Measurements from ENCODE around the gene FAF2. TPM values are rescaled to one million over a fixed set of nuclear protein-coding genes. Genes with fewer than 3 reads are reported as not detected.

FAF2 gene
- total and polyA plus RNA-seq, 9 donors = 22.6 to 33.0 (median 27.1) TPM

GRCh38 chr5:176454724-176455394 lies 6.7 kb downstream of the FAF2 start:
- Histone ChIP-seq H3K4me3 (ENCODE audit: low read length) (no peak overlapping the region), H3K36me3 (ENCODE audit: control insufficient read depth, insufficient read depth, low read length) (peaks cover 9% of the 10 kb centered on the region), H3K27me3 (ENCODE audit: control insufficient read depth, insufficient read depth, low read length) (no peaks in the 10 kb centered on the region), H3K27ac (ENCODE audit: low read length) (no peak overlapping the region), H3K9me3 (replicated peaks; ENCODE audit: control insufficient read depth, low read depth, low read length) (no peaks in the 10 kb centered on the region), H3K4me1 (ENCODE audit: control insufficient read depth, insufficient read depth, low read length) (peaks cover 2% of the 10 kb centered on the region)
- no CpG with 5 or more reads among the region's 4 CpGs for WGBS (ENCODE audit: insufficient coverage)
- DNase-seq = no peak

- Histone ChIP-seq H3K36me3 (ENCODE audit: control insufficient read depth, insufficient read depth, low read length) (peaks cover under 1% of the 10 kb centered on the region), H3K4me3 (ENCODE audit: low read length) (no peak overlapping the region), H3K27me3 (ENCODE audit: control insufficient read depth, insufficient read depth, low read length) (no peaks in the 10 kb centered on the region), H3K4me1 (ENCODE audit: control insufficient read depth, insufficient read depth, low read length) (peaks cover 2% of the 10 kb centered on the region), H3K9me3 (replicated peaks; ENCODE audit: control insufficient read depth, low read depth, low read length) (no peaks in the 10 kb centered on the region), H3K27ac (ENCODE audit: low read length) (no peak overlapping the region)
- no peak for DNase-seq
- WGBS (ENCODE audit: insufficient coverage) = no CpG with 5 or more reads among the region's 3 CpGs
Measured at GRCh38 chr5:176458904-176459561, 10.8 kb downstream of the FAF2 start.

- Histone ChIP-seq H3K4me3 (ENCODE audit: low read length) (no peak overlapping the region), H3K27me3 (ENCODE audit: control insufficient read depth, insufficient read depth, low read length) (no peaks in the 10 kb centered on the region), H3K4me1 (ENCODE audit: control insufficient read depth, insufficient read depth, low read length) (peaks cover 2% of the 10 kb centered on the region), H3K36me3 (ENCODE audit: control insufficient read depth, insufficient read depth, low read length) (peaks cover 3% of the 10 kb centered on the region), H3K27ac (ENCODE audit: low read length) (no peak overlapping the region), H3K9me3 (replicated peaks; ENCODE audit: control insufficient read depth, low read depth, low read length) (no peaks in the 10 kb centered on the region)
- WGBS (ENCODE audit: insufficient coverage) = no CpG with 5 or more reads among the region's 2 CpGs
- no peak for DNase-seq
Measured at GRCh38 chr5:176461349-176461748, 13.2 kb downstream of the FAF2 start.

DNA sequence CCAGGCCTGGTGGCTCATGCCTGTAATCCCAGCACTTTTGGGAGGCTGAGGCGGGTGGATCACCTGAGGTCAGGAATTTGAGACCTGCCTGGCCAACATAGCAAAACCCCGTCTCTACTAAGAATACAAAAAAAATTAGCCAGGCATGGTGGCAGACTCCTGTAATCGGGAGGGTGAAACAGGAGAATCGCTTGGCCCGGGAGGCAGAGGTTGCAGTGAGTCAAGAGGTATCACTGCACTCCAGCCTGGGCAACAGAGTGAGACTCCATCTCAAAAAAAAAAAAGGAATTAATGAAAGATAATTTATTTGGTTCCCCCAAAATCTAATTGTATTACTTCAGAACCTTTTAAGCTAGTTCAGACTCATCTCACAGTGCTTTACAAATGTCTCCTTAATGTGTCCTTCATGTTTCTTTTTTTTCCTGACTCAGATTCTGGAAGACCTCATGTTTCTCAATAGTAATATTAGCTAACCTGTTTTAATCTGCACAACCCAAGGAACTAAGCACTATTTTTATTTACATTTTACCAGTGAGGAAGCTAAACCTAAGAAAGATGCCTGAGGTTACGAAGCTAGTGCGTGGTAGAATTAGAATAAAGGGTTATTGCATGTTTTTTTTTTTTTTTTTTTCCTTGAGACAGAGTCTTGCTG lies 15.1 kb downstream of the FAF2 start:
- Histone ChIP-seq H3K4me3 (ENCODE audit: low read length) (no peak overlapping the region), H3K36me3 (ENCODE audit: control insufficient read depth, insufficient read depth, low read length) (peaks cover 6% of the 10 kb centered on the region), H3K27me3 (ENCODE audit: control insufficient read depth, insufficient read depth, low read length) (no peaks in the 10 kb centered on the region), H3K9me3 (replicated peaks; ENCODE audit: control insufficient read depth, low read depth, low read length) (no peaks in the 10 kb centered on the region), H3K4me1 (ENCODE audit: control insufficient read depth, insufficient read depth, low read length) (no peaks in the 10 kb centered on the region), H3K27ac (ENCODE audit: low read length) (no peak overlapping the region)
- no CpG with 5 or more reads among the region's 7 CpGs for WGBS (ENCODE audit: insufficient coverage)
- DNase-seq = no peak

- DNase-seq = peak; percentile 29
- Histone ChIP-seq H3K27ac (ENCODE audit: low read length) (no peak overlapping the region), H3K4me3 (ENCODE audit: low read length) (no peak overlapping the region), H3K36me3 (ENCODE audit: control insufficient read depth, insufficient read depth, low read length) (peaks cover 6% of the 10 kb centered on the region), H3K9me3 (replicated peaks; ENCODE audit: control insufficient read depth, low read depth, low read length) (no peaks in the 10 kb centered on the region), H3K27me3 (ENCODE audit: control insufficient read depth, insufficient read depth, low read length) (no peaks in the 10 kb centered on the region), H3K4me1 (ENCODE audit: control insufficient read depth, insufficient read depth, low read length) (no peaks in the 10 kb centered on the region)
- no CpG with 5 or more reads among the region's 6 CpGs for WGBS (ENCODE audit: insufficient coverage)
Measured at GRCh38 chr5:176466245-176466871, 18.2 kb downstream of the FAF2 start.

DNA sequence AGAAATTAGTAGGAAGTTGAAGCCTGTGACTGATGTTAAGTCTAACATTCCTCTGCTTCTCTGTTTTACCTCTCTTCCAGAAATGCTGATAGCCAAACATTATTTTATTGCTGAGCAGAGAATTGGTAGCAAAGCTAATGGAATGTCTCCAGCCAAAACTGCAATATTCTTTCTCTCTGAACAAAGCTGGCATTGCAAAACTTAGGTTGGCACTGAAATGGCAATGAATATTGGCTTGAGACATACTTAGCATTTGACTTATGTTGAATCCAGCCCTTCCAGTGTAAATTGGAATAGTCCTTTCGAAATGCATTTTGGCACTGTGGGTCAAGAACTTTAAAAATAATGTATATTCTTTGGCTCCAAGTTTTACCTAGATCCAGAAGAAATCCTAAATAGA lies 21.1 kb downstream of the FAF2 start:
- peaks cover 3% of the 10 kb centered on the region for H3K9me3 ChIP-seq (replicated peaks; ENCODE audit: control insufficient read depth, low read depth, low read length)
- no peaks in the 10 kb centered on the region for H3K27me3 ChIP-seq (ENCODE audit: control insufficient read depth, insufficient read depth, low read length)
- peak; percentile 27 for DNase-seq
- peaks cover 10% of the 10 kb centered on the region for H3K36me3 ChIP-seq (ENCODE audit: control insufficient read depth, insufficient read depth, low read length)
- no peak overlapping the region for H3K4me3 ChIP-seq (ENCODE audit: low read length)
- WGBS (ENCODE audit: insufficient coverage) = no CpG with 5 or more reads among the region's 1 CpG
- no peaks in the 10 kb centered on the region for H3K4me1 ChIP-seq (ENCODE audit: control insufficient read depth, insufficient read depth, low read length)
- H3K27ac ChIP-seq (ENCODE audit: low read length) = no peak overlapping the region

GRCh38 chr5:176470539-176470938 lies 22.4 kb downstream of the FAF2 start:
- WGBS (ENCODE audit: insufficient coverage) = no CpG with 5 or more reads among the region's 4 CpGs

GRCh38 chr5:176471098-176471497 lies 22.9 kb downstream of the FAF2 start:
- H3K9me3 ChIP-seq (replicated peaks; ENCODE audit: control insufficient read depth, low read depth, low read length) = peaks cover 3% of the 10 kb centered on the region
- H3K36me3 ChIP-seq (ENCODE audit: control insufficient read depth, insufficient read depth, low read length) = peaks cover 17% of the 10 kb centered on the region
- no peak for DNase-seq
- no CpG with 5 or more reads among the region's 2 CpGs for WGBS (ENCODE audit: insufficient coverage)
- no peaks in the 10 kb centered on the region for H3K4me1 ChIP-seq (ENCODE audit: control insufficient read depth, insufficient read depth, low read length)
- H3K27ac ChIP-seq (ENCODE audit: low read length) = no peak overlapping the region
- H3K4me3 ChIP-seq (ENCODE audit: low read length) = no peak overlapping the region
- H3K27me3 ChIP-seq (ENCODE audit: control insufficient read depth, insufficient read depth, low read length) = no peaks in the 10 kb centered on the region

More at GRCh38 chr5:176470539-176470938, 22.4 kb downstream of the FAF2 start:
- Histone ChIP-seq H3K27me3 (ENCODE audit: control insufficient read depth, insufficient read depth, low read length) (no peaks in the 10 kb centered on the region), H3K4me3 (ENCODE audit: low read length) (no peak overlapping the region), H3K4me1 (ENCODE audit: control insufficient read depth, insufficient read depth, low read length) (no peaks in the 10 kb centered on the region), H3K9me3 (replicated peaks; ENCODE audit: control insufficient read depth, low read depth, low read length) (peaks cover 3% of the 10 kb centered on the region), H3K27ac (ENCODE audit: low read length) (no peak overlapping the region), H3K36me3 (ENCODE audit: control insufficient read depth, insufficient read depth, low read length) (peaks cover 13% of the 10 kb centered on the region)
- DNase-seq = no peak

- Histone ChIP-seq H3K4me1 (ENCODE audit: control insufficient read depth, insufficient read depth, low read length) (no peaks in the 10 kb centered on the region), H3K27me3 (ENCODE audit: control insufficient read depth, insufficient read depth, low read length) (no peaks in the 10 kb centered on the region), H3K4me3 (ENCODE audit: low read length) (no peak overlapping the region), H3K9me3 (replicated peaks; ENCODE audit: control insufficient read depth, low read depth, low read length) (peaks cover 3% of the 10 kb centered on the region), H3K27ac (ENCODE audit: low read length) (no peak overlapping the region), H3K36me3 (ENCODE audit: control insufficient read depth, insufficient read depth, low read length) (peaks cover 13% of the 10 kb centered on the region)
- no peak for DNase-seq
- no CpG with 5 or more reads among the region's 7 CpGs for WGBS (ENCODE audit: insufficient coverage)
Measured at GRCh38 chr5:176473335-176474006, 25.3 kb downstream of the FAF2 start.
